ENCODE data around the gene METAP2. TPM values are rescaled to one million over a fixed set of nuclear protein-coding genes. Genes with fewer than 3 reads are reported as not detected.

Gene METAP2
- total RNA-seq, 2 experiments from 2014 or later: 60.2 to 66.3 TPM

- ChIA-PET CTCF (no interaction called here), POLR2A (interaction anchor here (1.7 kb wide), 1 partner anchor 9 kb away, joined by 4 read pairs; no protein-coding TSS in a partner anchor)
- no peak overlapping the region for H3K27ac ChIP-seq (ENCODE audit: low read depth in 1 of 2, low read length in 2 of 2)
- H3K4me3 Mint-ChIP-seq: no peak overlapping the region
- intact Hi-C loops (cut with DNase I, micrococcal nuclease): loop anchor here in 1 of 2 experiments (10.0 kb wide), 3 partner anchors 204 to 934 kb away; no protein-coding TSS in a partner anchor
- no peaks in the 10 kb centered on the region for H3K9me3 ChIP-seq (ENCODE audit: control insufficient read depth in 1 of 2, insufficient read depth in 1 of 2, low read length in 2 of 2)
- no peaks in the 10 kb centered on the region for H3K27me3 Mint-ChIP-seq
- no peak for TF ChIP-seq CTCF (IDR thresholded peaks at IDR 0.05)
- no peaks in the 10 kb centered on the region for H3K4me1 ChIP-seq (ENCODE audit: insufficient read depth, low read length)
- H3K36me3 Mint-ChIP-seq (ENCODE audit: low read depth): peaks cover 5% of the 10 kb centered on the region
- ATAC-seq (ENCODE audit: poor library complexity) (no peak), DNase-seq (no peak)
- no peaks in the 10 kb centered on the region for H3K9me3 Mint-ChIP-seq
- no peaks in the 10 kb centered on the region for H3K36me3 ChIP-seq (ENCODE audit: insufficient read depth, low read length)
- peaks cover 5% of the 10 kb centered on the region for H3K4me1 Mint-ChIP-seq (ENCODE audit: low read depth)
- no peak overlapping the region for H3K27ac Mint-ChIP-seq
- no peaks in the 10 kb centered on the region for H3K27me3 ChIP-seq (ENCODE audit: control insufficient read depth in 1 of 2, insufficient read depth in 2 of 2, low read length in 2 of 2)
- no peak overlapping the region for H3K4me3 ChIP-seq (ENCODE audit: low read length)
These were observed 64.7 kb downstream of the METAP2 start for GRCh38 chr12:95538656-95539055.

- no peak for TF ChIP-seq CTCF (IDR thresholded peaks at IDR 0.05)
- Histone ChIP-seq H3K27ac (ENCODE audit: low read depth in 1 of 2, low read length in 2 of 2) (no peak overlapping the region), H3K36me3 (ENCODE audit: insufficient read depth, low read length) (no peaks in the 10 kb centered on the region), H3K9me3 (ENCODE audit: control insufficient read depth in 1 of 2, insufficient read depth in 1 of 2, low read length in 2 of 2) (no peaks in the 10 kb centered on the region), H3K27me3 (ENCODE audit: control insufficient read depth in 1 of 2, insufficient read depth in 2 of 2, low read length in 2 of 2) (no peaks in the 10 kb centered on the region), H3K4me1 (ENCODE audit: insufficient read depth, low read length) (no peaks in the 10 kb centered on the region), H3K4me3 (ENCODE audit: low read length) (no peak overlapping the region)
- H3K4me1 Mint-ChIP-seq (ENCODE audit: low read depth): peaks cover 6% of the 10 kb centered on the region
- intact Hi-C loops (cut with DNase I, micrococcal nuclease): loop anchor here in 1 of 2 experiments (10.0 kb wide), 1 partner anchor 1397 kb away; the partner anchor contains the start of gene PLXNC1
- POLR2A ChIA-PET: no interaction called here
- CTCF ChIA-PET: interaction anchor here (0.8 kb wide), 1 partner anchor 425 kb away, joined by 4 read pairs; no protein-coding TSS in a partner anchor
- DNase-seq (no peak), ATAC-seq (ENCODE audit: poor library complexity) (no peak)
- H3K9me3 Mint-ChIP-seq: no peaks in the 10 kb centered on the region
- H3K27me3 Mint-ChIP-seq: no peaks in the 10 kb centered on the region
- no peak overlapping the region for H3K27ac Mint-ChIP-seq
- no peaks in the 10 kb centered on the region for H3K36me3 Mint-ChIP-seq (ENCODE audit: low read depth)
- H3K4me3 Mint-ChIP-seq: no peak overlapping the region
These were observed 67.5 kb downstream of the METAP2 start for GRCh38 chr12:95541436-95541835.

GRCh38 chr12:95543305-95543704 lies 69.4 kb downstream of the METAP2 start:
- intact Hi-C loops (cut with DNase I, micrococcal nuclease): loop anchor here in 1 of 2 experiments (10.0 kb wide), 1 partner anchor 1399 kb away; the partner anchor contains the start of gene PLXNC1
- H3K9me3 Mint-ChIP-seq: no peaks in the 10 kb centered on the region
- peaks cover 22% of the 10 kb centered on the region for H3K4me1 Mint-ChIP-seq (ENCODE audit: low read depth)
- H3K27me3 ChIP-seq (ENCODE audit: control insufficient read depth in 1 of 2, insufficient read depth in 2 of 2, low read length in 2 of 2): no peaks in the 10 kb centered on the region
- no peak overlapping the region for H3K4me3 ChIP-seq (ENCODE audit: low read length)
- H3K36me3 Mint-ChIP-seq (ENCODE audit: low read depth): peaks cover 5% of the 10 kb centered on the region
- ChIA-PET POLR2A (no interaction called here), CTCF (interaction anchor here (0.6 to 0.7 kb wide), 2 partner anchors 435 to 1478 kb away, joined by 3 to 4 read pairs; no protein-coding TSS in a partner anchor)
- no peak for ATAC-seq (ENCODE audit: poor library complexity)
- no peaks in the 10 kb centered on the region for H3K36me3 ChIP-seq (ENCODE audit: insufficient read depth, low read length)
- no peak overlapping the region for H3K27ac Mint-ChIP-seq
- H3K27me3 Mint-ChIP-seq: peaks cover 11% of the 10 kb centered on the region
- no peaks in the 10 kb centered on the region for H3K4me1 ChIP-seq (ENCODE audit: insufficient read depth, low read length)
- H3K4me3 Mint-ChIP-seq: no peak overlapping the region
- TF ChIP-seq CTCF (IDR thresholded peaks at IDR 0.05): no peak
- H3K9me3 ChIP-seq (ENCODE audit: control insufficient read depth in 1 of 2, insufficient read depth in 1 of 2, low read length in 2 of 2): no peaks in the 10 kb centered on the region
- no peak overlapping the region for H3K27ac ChIP-seq (ENCODE audit: low read depth in 1 of 2, low read length in 2 of 2)
- no peak for DNase-seq

All from CD4-positive, alpha-beta T cell (primary cell).